Measurements from ENCODE around the gene HOMER2. TPM values are rescaled to one million over a fixed set of nuclear protein-coding genes. Genes with fewer than 3 reads are reported as not detected.
A peak's percentile ranks its signal among the peaks of the same experiment; 100 is the strongest.

The HOMER2 gene
- total and polyA plus RNA-seq, 4 donors: 22.4 to 36.0 (median 27.8) TPM

GRCh38 chr15:82921242-82921641 lies 31.3 kb downstream of the HOMER2 start:
- no peaks in the 10 kb centered on the region for H3K4me1 ChIP-seq (ENCODE audit: control insufficient read depth, insufficient read depth, low read length)
- 81% methylated on average over 8 of the region's 8 CpGs for WGBS (ENCODE audit: insufficient coverage)
- no peak for DNase-seq (ENCODE audit: low read depth in 4 of 6, low spot score in 6 of 6)

GRCh38 chr15:82919231-82919886 lies 33.2 kb downstream of the HOMER2 start:
- WGBS (ENCODE audit: insufficient coverage): no CpG with 5 or more reads among the region's 6 CpGs
- no peak overlapping the region for H3K4me3 ChIP-seq (ENCODE audit: low read depth, low read length)
- H3K36me3 ChIP-seq (ENCODE audit: control insufficient read depth, insufficient read depth, low read length): no peaks in the 10 kb centered on the region
- H3K9me3 ChIP-seq (ENCODE audit: control insufficient read depth, insufficient read depth, low read length): no peaks in the 10 kb centered on the region
- no peak overlapping the region for H3K27ac ChIP-seq (ENCODE audit: low read depth, low read length)
- DNase-seq (ENCODE audit: low read depth in 4 of 6, low spot score in 6 of 6): peak in 2 of 6 donors; percentile 24 to 30
- no peaks in the 10 kb centered on the region for H3K27me3 ChIP-seq (ENCODE audit: control insufficient read depth, insufficient read depth, low read length)
- H3K4me1 ChIP-seq (ENCODE audit: control insufficient read depth, insufficient read depth, low read length): no peaks in the 10 kb centered on the region

More at GRCh38 chr15:82921242-82921641, 31.3 kb downstream of the HOMER2 start:
- H3K9me3 ChIP-seq (ENCODE audit: control insufficient read depth, insufficient read depth, low read length): no peaks in the 10 kb centered on the region
- H3K36me3 ChIP-seq (ENCODE audit: control insufficient read depth, insufficient read depth, low read length): no peaks in the 10 kb centered on the region
- H3K27ac ChIP-seq (ENCODE audit: low read depth, low read length): no peak overlapping the region
- no peak overlapping the region for H3K4me3 ChIP-seq (ENCODE audit: low read depth, low read length)
- no peaks in the 10 kb centered on the region for H3K27me3 ChIP-seq (ENCODE audit: control insufficient read depth, insufficient read depth, low read length)

- Histone ChIP-seq H3K27ac (ENCODE audit: low read depth, low read length) (no peak overlapping the region), H3K4me1 (ENCODE audit: control insufficient read depth, insufficient read depth, low read length) (no peaks in the 10 kb centered on the region), H3K4me3 (ENCODE audit: low read depth, low read length) (no peak overlapping the region), H3K27me3 (ENCODE audit: control insufficient read depth, insufficient read depth, low read length) (no peaks in the 10 kb centered on the region), H3K36me3 (ENCODE audit: control insufficient read depth, insufficient read depth, low read length) (no peaks in the 10 kb centered on the region), H3K9me3 (ENCODE audit: control insufficient read depth, insufficient read depth, low read length) (no peaks in the 10 kb centered on the region)
- no peak for DNase-seq (ENCODE audit: low read depth in 4 of 6, low spot score in 6 of 6)
- WGBS (ENCODE audit: insufficient coverage): 85% methylated on average over 6 of the region's 6 CpGs
These were observed 33.8 kb downstream of the HOMER2 start for GRCh38 chr15:82918607-82919230.

- 88% methylated on average over 6 of the region's 6 CpGs for WGBS (ENCODE audit: insufficient coverage)
- Histone ChIP-seq H3K36me3 (ENCODE audit: control insufficient read depth, insufficient read depth, low read length) (no peaks in the 10 kb centered on the region), H3K27ac (ENCODE audit: low read depth, low read length) (no peak overlapping the region), H3K27me3 (ENCODE audit: control insufficient read depth, insufficient read depth, low read length) (no peaks in the 10 kb centered on the region), H3K4me1 (ENCODE audit: control insufficient read depth, insufficient read depth, low read length) (no peaks in the 10 kb centered on the region), H3K4me3 (ENCODE audit: low read depth, low read length) (no peak overlapping the region), H3K9me3 (ENCODE audit: control insufficient read depth, insufficient read depth, low read length) (no peaks in the 10 kb centered on the region)
- no peak for DNase-seq (ENCODE audit: low read depth in 4 of 6, low spot score in 6 of 6)
These were observed 34.4 kb downstream of the HOMER2 start for GRCh38 chr15:82918162-82918561.

- 97% methylated on average over 4 of the region's 7 CpGs for WGBS (ENCODE audit: insufficient coverage)
- H3K9me3 ChIP-seq (ENCODE audit: control insufficient read depth, insufficient read depth, low read length): no peaks in the 10 kb centered on the region
- H3K4me1 ChIP-seq (ENCODE audit: control insufficient read depth, insufficient read depth, low read length): no peaks in the 10 kb centered on the region
- no peak overlapping the region for H3K27ac ChIP-seq (ENCODE audit: low read depth, low read length)
- H3K36me3 ChIP-seq (ENCODE audit: control insufficient read depth, insufficient read depth, low read length): no peaks in the 10 kb centered on the region
- no peak for DNase-seq (ENCODE audit: low read depth in 4 of 6, low spot score in 6 of 6)
- H3K4me3 ChIP-seq (ENCODE audit: low read depth, low read length): no peak overlapping the region
- H3K27me3 ChIP-seq (ENCODE audit: control insufficient read depth, insufficient read depth, low read length): no peaks in the 10 kb centered on the region
These were observed 35.3 kb downstream of the HOMER2 start for GRCh38 chr15:82917249-82917648.

GRCh38 chr15:82916161-82916952 lies 36.2 kb downstream of the HOMER2 start:
- no peak for DNase-seq (ENCODE audit: low read depth in 4 of 6, low spot score in 6 of 6)
- no peaks in the 10 kb centered on the region for H3K27me3 ChIP-seq (ENCODE audit: control insufficient read depth, insufficient read depth, low read length)
- 81% methylated on average over 10 of the region's 13 CpGs for WGBS (ENCODE audit: insufficient coverage)
- H3K36me3 ChIP-seq (ENCODE audit: control insufficient read depth, insufficient read depth, low read length): no peaks in the 10 kb centered on the region
- H3K4me3 ChIP-seq (ENCODE audit: low read depth, low read length): no peak overlapping the region
- H3K9me3 ChIP-seq (ENCODE audit: control insufficient read depth, insufficient read depth, low read length): no peaks in the 10 kb centered on the region
- no peak overlapping the region for H3K27ac ChIP-seq (ENCODE audit: low read depth, low read length)
- no peaks in the 10 kb centered on the region for H3K4me1 ChIP-seq (ENCODE audit: control insufficient read depth, insufficient read depth, low read length)

- H3K36me3 ChIP-seq (ENCODE audit: control insufficient read depth, insufficient read depth, low read length): no peaks in the 10 kb centered on the region
- no peak overlapping the region for H3K27ac ChIP-seq (ENCODE audit: low read depth, low read length)
- H3K4me1 ChIP-seq (ENCODE audit: control insufficient read depth, insufficient read depth, low read length): no peaks in the 10 kb centered on the region
- no peaks in the 10 kb centered on the region for H3K27me3 ChIP-seq (ENCODE audit: control insufficient read depth, insufficient read depth, low read length)
- no peak for DNase-seq (ENCODE audit: low read depth in 4 of 6, low spot score in 6 of 6)
- no peak overlapping the region for H3K4me3 ChIP-seq (ENCODE audit: low read depth, low read length)
- 86% methylated on average over 1 of the region's 2 CpGs for WGBS (ENCODE audit: insufficient coverage)
- H3K9me3 ChIP-seq (ENCODE audit: control insufficient read depth, insufficient read depth, low read length): no peaks in the 10 kb centered on the region
These were observed 38.1 kb downstream of the HOMER2 start for GRCh38 chr15:82914396-82914795.

GRCh38 chr15:82911458-82911857 lies 41.1 kb downstream of the HOMER2 start:
- H3K4me1 ChIP-seq (ENCODE audit: control insufficient read depth, insufficient read depth, low read length): no peaks in the 10 kb centered on the region
- H3K9me3 ChIP-seq (ENCODE audit: control insufficient read depth, insufficient read depth, low read length): no peaks in the 10 kb centered on the region
- no peaks in the 10 kb centered on the region for H3K27me3 ChIP-seq (ENCODE audit: control insufficient read depth, insufficient read depth, low read length)
- 93% methylated on average over 3 of the region's 4 CpGs for WGBS (ENCODE audit: insufficient coverage)
- no peak overlapping the region for H3K27ac ChIP-seq (ENCODE audit: low read depth, low read length)
- no peak for DNase-seq (ENCODE audit: low read depth in 4 of 6, low spot score in 6 of 6)
- H3K36me3 ChIP-seq (ENCODE audit: control insufficient read depth, insufficient read depth, low read length): no peaks in the 10 kb centered on the region
- no peak overlapping the region for H3K4me3 ChIP-seq (ENCODE audit: low read depth, low read length)

GRCh38 chr15:82910721-82911120 lies 41.8 kb downstream of the HOMER2 start:
- Histone ChIP-seq H3K27ac (ENCODE audit: low read depth, low read length) (no peak overlapping the region), H3K4me1 (ENCODE audit: control insufficient read depth, insufficient read depth, low read length) (no peaks in the 10 kb centered on the region), H3K9me3 (ENCODE audit: control insufficient read depth, insufficient read depth, low read length) (no peaks in the 10 kb centered on the region), H3K4me3 (ENCODE audit: low read depth, low read length) (no peak overlapping the region), H3K27me3 (ENCODE audit: control insufficient read depth, insufficient read depth, low read length) (no peaks in the 10 kb centered on the region), H3K36me3 (ENCODE audit: control insufficient read depth, insufficient read depth, low read length) (no peaks in the 10 kb centered on the region)
- no peak for DNase-seq (ENCODE audit: low read depth in 4 of 6, low spot score in 6 of 6)
- 73% methylated on average over 1 of the region's 4 CpGs for WGBS (ENCODE audit: insufficient coverage)

All from spinal cord (tissue), 10 donors.